Endothelial cell of umbilical vein (primary cell): ENCODE measurements around the gene STIMATE.

Experiments used
- CTCF ChIP-seq, 2 donors: IDR thresholded peaks; 1 replicate in 1 of 2; 2 replicates in 1 of 2; pipeline ENCODE4 v1.5.1; 2011; ENCODE audit warnings: low read length in 2 of 2, mild to moderate bottlenecking in 2 of 2, moderate library complexity in 2 of 2, control low read depth in 1 of 2, inconsistent platforms in 1 of 2, low read depth in 1 of 2; ENCODE audit not compliant: insufficient read depth in 1 of 2; ENCODE audit errors: extremely low read depth in 1 of 2
- EZH2 ChIP-seq: IDR thresholded peaks from 2 replicates; pipeline ENCODE4 v1.6.1; 2012; ENCODE audit warnings: borderline replicate concordance, low read depth, mild to moderate bottlenecking, moderate library complexity, low read length, inconsistent platforms; ENCODE audit not compliant: severe bottlenecking
- JUN ChIP-seq: IDR thresholded peaks from 2 replicates; pipeline ENCODE4 v1.6.1; 2011; ENCODE audit warnings: borderline replicate concordance, low read depth; ENCODE audit not compliant: insufficient read length, insufficient read depth
- MYC ChIP-seq: IDR thresholded peaks from one replicate; pipeline ENCODE4 v1.6.1; 2011; ENCODE audit warnings: mild to moderate bottlenecking, low read depth, low read length
- POLR2A ChIP-seq: IDR thresholded peaks from 2 replicates; pipeline ENCODE4 v1.6.1; 2012; ENCODE audit warnings: low read depth, mild to moderate bottlenecking, control low read depth, low read length
- POLR2AphosphoS5 ChIP-seq: IDR thresholded peaks from 2 replicates; pipeline ENCODE4 v1.6.1; 2012; ENCODE audit warnings: low read depth, mild to moderate bottlenecking, control low read depth, low read length, moderate library complexity; ENCODE audit not compliant: insufficient read depth

- no peak for TF ChIP-seq CTCF (IDR thresholded peaks at IDR 0.05; ENCODE audit: extremely low read depth in 1 of 2, insufficient read depth in 1 of 2, low read depth in 1 of 2, low read length in 2 of 2)
- TF ChIP-seq POLR2AphosphoS5: no peak
- TF ChIP-seq POLR2A: no peak
- TF ChIP-seq MYC: no peak
- TF ChIP-seq EZH2: no peak
- TF ChIP-seq JUN: no peak
These were observed 108.2 kb downstream of the STIMATE start for GRCh38 chr3:52788890-52789745.
